ENCODE results near the gene BAG5.

The BAG5 gene

DNA sequence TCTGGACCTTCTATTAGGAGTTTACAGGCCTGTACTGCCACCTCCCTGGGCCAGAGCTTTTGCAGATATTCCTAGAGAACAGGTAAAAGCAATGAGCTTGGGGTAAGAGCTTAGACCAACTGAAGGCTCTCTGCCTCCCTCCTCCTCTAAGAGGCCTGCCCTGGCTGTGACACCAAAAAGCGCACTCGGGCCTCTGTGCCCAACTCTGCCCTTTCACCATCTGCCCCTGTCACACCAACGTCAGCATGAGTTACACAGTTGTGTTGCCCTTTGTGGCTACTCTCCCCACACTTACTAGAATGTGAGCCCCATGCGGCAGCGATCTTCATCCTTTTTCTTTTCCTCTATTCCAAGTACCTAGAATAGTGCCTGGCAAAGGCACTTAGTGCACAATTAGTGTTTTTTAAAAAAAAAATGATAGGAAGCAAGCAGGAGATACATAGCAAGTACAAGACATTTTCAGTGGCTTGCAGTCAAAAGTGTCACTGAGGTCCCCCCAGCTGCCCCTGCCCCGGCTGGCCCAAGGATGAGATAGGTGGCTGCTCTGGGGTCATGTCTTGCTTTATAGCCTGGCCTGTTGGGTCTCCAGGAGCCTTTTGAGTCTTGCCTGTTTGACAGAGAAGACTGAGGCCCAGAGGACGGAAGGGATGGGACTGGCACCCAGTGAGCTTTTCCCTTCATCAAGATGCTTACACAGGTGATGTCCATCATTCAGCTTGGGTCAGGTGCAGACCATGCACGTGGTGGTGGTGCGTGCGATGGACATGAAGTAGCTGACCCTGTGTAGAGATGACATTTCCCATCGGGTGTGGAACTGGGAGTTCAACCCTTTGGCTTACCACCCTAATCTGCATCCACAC, 52.4 kb downstream of the BAG5 start:
- Histone ChIP-seq H3K27me3 (replicated peaks) (no peaks in the 10 kb centered on the region), H3K4me3 (ENCODE audit: low read depth, low read length) (no peak overlapping the region), H3K36me3 (replicated peaks) (peaks cover 51% of the 10 kb centered on the region), H3K27ac (no peak overlapping the region)
- no peak for DNase-seq
- in situ Hi-C loops (cut with HindIII; ENCODE audit: low pct_ligation_motif_present, low sequenced_read_pairs) = no loop called here
- TF ChIP-seq, protein P1, sequence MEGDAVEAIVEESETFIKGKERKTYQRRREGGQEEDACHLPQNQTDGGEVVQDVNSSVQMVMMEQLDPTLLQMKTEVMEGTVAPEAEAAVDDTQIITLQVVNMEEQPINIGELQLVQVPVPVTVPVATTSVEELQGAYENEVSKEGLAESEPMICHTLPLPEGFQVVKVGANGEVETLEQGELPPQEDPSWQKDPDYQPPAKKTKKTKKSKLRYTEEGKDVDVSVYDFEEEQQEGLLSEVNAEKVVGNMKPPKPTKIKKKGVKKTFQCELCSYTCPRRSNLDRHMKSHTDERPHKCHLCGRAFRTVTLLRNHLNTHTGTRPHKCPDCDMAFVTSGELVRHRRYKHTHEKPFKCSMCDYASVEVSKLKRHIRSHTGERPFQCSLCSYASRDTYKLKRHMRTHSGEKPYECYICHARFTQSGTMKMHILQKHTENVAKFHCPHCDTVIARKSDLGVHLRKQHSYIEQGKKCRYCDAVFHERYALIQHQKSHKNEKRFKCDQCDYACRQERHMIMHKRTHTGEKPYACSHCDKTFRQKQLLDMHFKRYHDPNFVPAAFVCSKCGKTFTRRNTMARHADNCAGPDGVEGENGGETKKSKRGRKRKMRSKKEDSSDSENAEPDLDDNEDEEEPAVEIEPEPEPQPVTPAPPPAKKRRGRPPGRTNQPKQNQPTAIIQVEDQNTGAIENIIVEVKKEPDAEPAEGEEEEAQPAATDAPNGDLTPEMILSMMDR (IDR thresholded peaks at IDR 0.05; ENCODE audit: low read depth, low read length, missing control alignments) = no peak

DNA sequence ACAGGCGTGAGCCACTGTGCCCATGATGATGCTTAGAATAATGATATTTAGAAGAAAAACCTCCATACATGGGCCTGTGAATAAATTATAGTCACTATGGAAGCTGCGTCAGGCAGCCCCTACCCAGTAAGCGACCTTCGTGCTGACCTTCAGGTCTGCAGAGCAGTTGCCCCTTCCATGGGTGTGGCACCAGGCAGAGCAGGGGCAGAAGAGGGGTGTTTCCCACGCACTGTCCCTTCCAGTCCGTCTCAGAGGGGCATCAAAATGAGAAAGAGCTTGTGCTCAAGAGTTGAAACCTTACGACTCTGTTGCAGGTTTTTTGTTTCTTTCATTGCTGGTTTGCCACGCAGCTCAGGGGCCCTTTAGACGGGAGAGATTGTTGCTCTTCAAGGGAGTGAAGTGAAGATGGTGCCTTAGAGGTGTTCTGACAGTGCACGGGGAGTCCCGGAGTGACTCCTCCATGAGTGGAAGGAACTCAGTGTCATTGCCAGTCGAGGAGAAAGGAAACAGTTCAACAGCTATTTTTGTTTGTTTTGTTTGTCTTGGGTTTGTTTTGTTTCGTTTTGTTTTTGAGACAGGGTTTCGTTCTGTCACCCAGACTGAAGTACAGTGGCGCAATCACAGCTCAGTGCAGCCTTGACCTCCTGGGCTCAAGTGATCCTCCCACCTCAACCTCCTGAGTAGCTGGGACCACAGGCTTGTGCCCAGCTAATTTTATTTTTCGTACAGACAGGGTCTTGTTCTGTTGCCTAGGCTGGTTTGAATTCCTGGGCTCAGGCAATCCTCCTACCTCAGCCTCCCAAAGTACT, 53.7 kb downstream of the BAG5 start:
- in situ Hi-C loops (cut with HindIII; ENCODE audit: low pct_ligation_motif_present, low sequenced_read_pairs) = no loop called here
- Histone ChIP-seq H3K36me3 (replicated peaks) (peaks cover 61% of the 10 kb centered on the region), H3K27me3 (replicated peaks) (no peaks in the 10 kb centered on the region), H3K4me3 (ENCODE audit: low read depth, low read length) (no peak overlapping the region), H3K27ac (no peak overlapping the region)
- DNase-seq = no peak
- TF ChIP-seq, protein P1 (IDR thresholded peaks at IDR 0.05; ENCODE audit: low read depth, low read length, missing control alignments) = no peak

DNA sequence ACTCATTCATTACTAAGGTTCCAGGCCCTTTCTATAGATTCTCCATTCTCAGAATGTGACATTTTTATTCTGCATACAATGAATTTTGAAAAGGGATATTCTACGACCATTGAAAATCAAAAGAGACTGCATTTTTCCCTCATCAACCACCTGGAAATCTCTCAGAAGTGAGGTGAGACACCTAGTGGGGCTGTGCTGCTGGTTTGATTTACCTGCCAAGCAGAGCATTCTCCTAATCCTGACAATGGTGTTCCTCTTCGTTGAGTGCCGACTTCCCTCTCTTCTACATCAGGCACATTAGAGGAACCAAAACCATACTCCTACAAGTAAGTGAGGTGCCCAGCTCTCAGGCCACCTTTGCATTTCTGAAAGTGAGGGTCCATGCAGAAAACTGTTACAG, 54.7 kb downstream of the BAG5 start:
- peaks cover 67% of the 10 kb centered on the region for H3K36me3 ChIP-seq (replicated peaks)

More for the DNA sequence above, 54.7 kb downstream of the BAG5 start:
- Histone ChIP-seq H3K27me3 (replicated peaks) (no peaks in the 10 kb centered on the region), H3K4me3 (ENCODE audit: low read depth, low read length) (no peak overlapping the region), H3K27ac (no peak overlapping the region)
- TF ChIP-seq, protein P1 (IDR thresholded peaks at IDR 0.05; ENCODE audit: low read depth, low read length, missing control alignments) = no peak
- in situ Hi-C loops (cut with HindIII; ENCODE audit: low pct_ligation_motif_present, low sequenced_read_pairs) = no loop called here
- no peak for DNase-seq

Measured in brain microvascular endothelial cell (primary cell).